Stomach (tissue), 4 donors: ENCODE results near the gene RPS2.

Experiments used
- POLR2A ChIP-seq, 4 donors: fragments of 450-650 bp; IDR thresholded peaks; one replicate each; pipeline ENCODE4 v1.6.1; 2016; ENCODE audit warnings: antibody characterized with exemption in 4 of 4, control low read depth in 2 of 4, mild to moderate bottlenecking in 1 of 4, moderate library complexity in 1 of 4
- POLR2AphosphoS5 ChIP-seq, 3 donors: sonication (generic); formaldehyde crosslinking; IDR thresholded peaks; one replicate each; pipeline ENCODE4 v1.6.1; 2016; ENCODE audit warnings: antibody characterized with exemption in 3 of 3

DNA sequence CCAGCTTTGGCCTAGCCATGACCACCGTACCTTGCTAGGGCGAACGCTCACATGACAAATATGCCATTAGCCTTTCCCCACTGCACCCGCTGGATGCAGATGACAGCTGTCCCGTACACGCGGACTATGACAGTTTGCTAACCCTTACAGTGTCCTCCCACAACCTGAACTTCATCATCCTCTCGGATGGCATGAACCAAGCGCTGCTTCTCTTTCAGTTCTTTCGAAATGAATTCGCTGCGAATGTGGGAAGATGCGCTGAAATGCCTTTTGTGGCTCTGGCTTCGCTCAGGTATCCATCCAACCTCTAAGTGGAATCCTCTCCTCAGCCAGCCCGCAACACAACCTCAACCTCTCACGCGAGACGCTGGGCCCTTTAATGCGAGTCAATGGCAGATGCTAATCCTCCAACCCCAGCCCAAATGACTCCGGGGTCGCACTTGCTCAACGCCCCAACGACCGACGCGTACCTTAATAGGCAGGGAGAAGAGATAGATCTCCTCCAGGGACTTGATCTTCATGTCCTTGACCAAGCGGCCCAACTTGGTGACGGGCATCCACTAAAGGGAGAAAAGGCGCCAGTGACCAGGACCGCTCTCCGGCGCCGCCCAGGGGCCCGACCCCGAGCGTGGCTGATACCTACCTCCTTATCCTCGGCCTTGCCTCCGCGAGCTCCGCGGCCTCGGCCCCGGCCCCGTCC is 670 bp downstream of the RPS2 start:
- TF ChIP-seq POLR2AphosphoS5 (IDR thresholded peaks at IDR 0.05) (no peak), POLR2A (IDR thresholded peaks at IDR 0.05) (no peak)
